Endothelial cell of umbilical vein (primary cell): Measurements from ENCODE around the gene GTSE1. TPM values are rescaled to one million over a fixed set of nuclear protein-coding genes. Genes with fewer than 3 reads are reported as not detected.

Experiments used
- BruUV-seq: library from RNA; stranded (reverse); fragments of 400-500 nt; replicated peaks from 2 replicates; lab custom pipeline; 2021; lab: Mats Ljungman, UMichigan
- CTCF ChIA-PET: fragments of 300-600, 350-600 bp; sonication (Branson Sonifier 250); formaldehyde crosslinking; loops from one replicate; lab custom pipeline; 2021; ENCODE audit warnings: antibody characterized with exemption, inconsistent platforms; lab: Charles Lee
- POLR2A ChIA-PET: fragments of 300-600, 350-600 bp; sonication (Branson Sonifier 250); formaldehyde crosslinking; loops from one replicate; lab custom pipeline; 2021; ENCODE audit warnings: antibody characterized with exemption, inconsistent platforms; lab: Charles Lee
- DNase-seq: peaks from one replicate; pipeline ENCODE4 v3.0.0-alpha.2; 2011; ENCODE audit warnings: low read depth, low spot score
- FAIRE-seq: peaks from 2 replicates; lab custom pipeline; 2011; peaks lifted over from hg19 to GRCh38; lab: Jason Lieb, UNC
- H2AFZ ChIP-seq: 2 replicates; pipeline ENCODE4 v1.6.0; 2012; ENCODE audit warnings: low read depth, low read length, control low read depth, inconsistent platforms
- H3K27ac ChIP-seq: 2 replicates; pipeline ENCODE4 v1.5.1; 2011; ENCODE audit warnings: low read depth, mild to moderate bottlenecking, control low read depth, low read length, moderate library complexity; ENCODE audit not compliant: insufficient read depth
- H3K27me3 ChIP-seq, 2 experiments: 2 replicates each; pipeline versions ENCODE4 v1.6.0 to v1.6.1; 2011; ENCODE audit warnings: low read length in 2 of 2, mixed read lengths in 1 of 2; ENCODE audit not compliant: control insufficient read depth in 2 of 2, insufficient read depth in 2 of 2
- H3K36me3 ChIP-seq, 2 experiments: 2 replicates in 1 of 2; 3 replicates in 1 of 2; pipeline ENCODE4 v1.5.1; 2011; ENCODE audit warnings: low read length in 2 of 2, mild to moderate bottlenecking in 1 of 2, moderate library complexity in 1 of 2; ENCODE audit not compliant: control insufficient read depth in 2 of 2, insufficient read depth in 2 of 2; ENCODE audit errors: extremely low read depth in 1 of 2
- H3K4me1 ChIP-seq: 3 replicates; pipeline ENCODE4 v1.5.1; 2011; ENCODE audit warnings: mild to moderate bottlenecking, low read length; ENCODE audit not compliant: control insufficient read depth, insufficient read depth; ENCODE audit errors: extremely low read depth
- H3K4me2 ChIP-seq: 2 replicates; pipeline ENCODE4 v1.6.1; 2011; ENCODE audit warnings: low read length, control low read depth, mixed read lengths; ENCODE audit not compliant: insufficient read depth
- H3K4me3 ChIP-seq, 3 experiments: fragments of 200-600 bp in 1 of 3; sonication (generic), shearing (Covaris generic) in 1 of 3; replicated peaks in 1 of 3; 2 replicates each; pipeline ENCODE4 v1.5.1; 2011 to 2016; ENCODE audit warnings: control low read depth in 3 of 3, low read length in 3 of 3, mild to moderate bottlenecking in 2 of 3, inconsistent platforms in 1 of 3, low read depth in 1 of 3, moderate library complexity in 1 of 3; ENCODE audit not compliant: insufficient read depth in 1 of 3
- H3K79me2 ChIP-seq: 2 replicates; pipeline ENCODE4 v1.6.0; 2012; ENCODE audit warnings: low read length, inconsistent platforms; ENCODE audit not compliant: control insufficient read depth, insufficient read depth
- H3K9ac ChIP-seq: replicated peaks from 2 replicates; pipeline ENCODE3; 2011; ENCODE audit warnings: low read length, control low read depth; ENCODE audit not compliant: insufficient read depth; ENCODE audit errors: extremely low read depth
- H3K9me1 ChIP-seq: replicated peaks from 3 replicates; pipeline ENCODE4 v1.6.0; 2011; ENCODE audit warnings: mild to moderate bottlenecking, low read length; ENCODE audit not compliant: control insufficient read depth, insufficient read depth; ENCODE audit errors: extremely low read depth
- H3K9me3 ChIP-seq: replicated peaks from 2 replicates; pipeline ENCODE4 v1.5.1; 2012; ENCODE audit warnings: low read length, inconsistent platforms; ENCODE audit not compliant: control insufficient read depth, insufficient read depth
- H4K20me1 ChIP-seq: replicated peaks from 2 replicates; pipeline ENCODE3; 2011; ENCODE audit warnings: mild to moderate bottlenecking, low read length; ENCODE audit not compliant: control insufficient read depth, insufficient read depth; ENCODE audit errors: extremely low read depth
- CTCF ChIP-seq, 2 donors: IDR thresholded peaks; 1 replicate in 1 of 2; 2 replicates in 1 of 2; pipeline ENCODE4 v1.5.1; 2011; ENCODE audit warnings: low read length in 2 of 2, mild to moderate bottlenecking in 2 of 2, moderate library complexity in 2 of 2, control low read depth in 1 of 2, inconsistent platforms in 1 of 2, low read depth in 1 of 2; ENCODE audit not compliant: insufficient read depth in 1 of 2; ENCODE audit errors: extremely low read depth in 1 of 2
- FOS ChIP-seq: IDR thresholded peaks from 2 replicates; pipeline ENCODE4 v1.6.1; 2011; ENCODE audit warnings: mild to moderate bottlenecking, low read length, moderate library complexity, borderline replicate concordance; ENCODE audit not compliant: insufficient read depth
- GATA2 ChIP-seq: IDR thresholded peaks from 2 replicates; pipeline ENCODE4 v1.7.0; 2011; ENCODE audit warnings: low read depth, mild to moderate bottlenecking, moderate library complexity, mixed read lengths, low read length; ENCODE audit not compliant: insufficient read length, insufficient read depth
- MAX ChIP-seq: IDR thresholded peaks from 2 replicates; pipeline ENCODE4 v1.6.1; 2011; ENCODE audit not compliant: insufficient read depth, insufficient read length
- MYC ChIP-seq: IDR thresholded peaks from one replicate; pipeline ENCODE4 v1.6.1; 2011; ENCODE audit warnings: mild to moderate bottlenecking, low read depth, low read length
- POLR2A ChIP-seq: IDR thresholded peaks from 2 replicates; pipeline ENCODE4 v1.6.1; 2012; ENCODE audit warnings: low read depth, mild to moderate bottlenecking, control low read depth, low read length
- POLR2AphosphoS5 ChIP-seq: IDR thresholded peaks from 2 replicates; pipeline ENCODE4 v1.6.1; 2012; ENCODE audit warnings: low read depth, mild to moderate bottlenecking, control low read depth, low read length, moderate library complexity; ENCODE audit not compliant: insufficient read depth
- dilution Hi-C: fragments of 300-500 bp; cut with MboI; formaldehyde crosslinking; loops from one replicate; pipeline ENCODE4 v1.15.0; 2019; ENCODE audit warnings: low sequenced_read_pairs; ENCODE audit not compliant: extremely low pct_ligation_motif_present
- intact Hi-C: fragments of 100-400 bp; cut with micrococcal nuclease; formaldehyde crosslinking; loops from one replicate; pipeline ENCODE4 v1.10.0; 2022
- polyA plus RNA-seq, 4 experiments: library from polyadenylated mRNA; depleted of rRNA in 3 of 4; stranded (reverse) in 3 of 4; unstranded in 1 of 4; fragments of >200 nt; gene quantifications; 2 replicates each; pipeline versions ENCODE4 v1.2.1 to v1.2.3, GENCODE V29; 2011 to 2012; ENCODE audit warnings: missing spikeins in 1 of 4
- total RNA-seq: library from RNA; stranded (reverse); gene quantifications from 2 replicates; pipeline ENCODE4 v1.2.3, GENCODE V29; 2021

Gene GTSE1
- total and polyA plus RNA-seq, 2 donors (not counting 3 experiments of a cell fraction or from before 2014, with no cell fraction given): 25.9 to 57.2 TPM

- H3K36me3 ChIP-seq: peaks cover 19 to 61% of the 10 kb centered on the region in 2 experiments
- no peak overlapping the region for H3K4me2 ChIP-seq
- no peak overlapping the region for H3K4me3 ChIP-seq
- no peaks in the 10 kb centered on the region for H3K27me3 ChIP-seq
- BruUV-seq: no TSS peak
- no peak overlapping the region for H3K27ac ChIP-seq
- no peaks in the 10 kb centered on the region for H3K4me1 ChIP-seq
- dilution Hi-C loops: no loop called here
- ChIA-PET CTCF (no interaction called here), POLR2A (no interaction called here)
- intact Hi-C loops: no loop called here
- no peak overlapping the region for H2AFZ ChIP-seq
- H3K79me2 ChIP-seq: no peaks in the 10 kb centered on the region
- H3K9ac ChIP-seq: no peak overlapping the region
- FAIRE-seq: no peak
- H4K20me1 ChIP-seq: no peaks in the 10 kb centered on the region
- TF ChIP-seq POLR2AphosphoS5 (no peak), GATA2 (no peak), MAX (no peak), MYC (no peak)
- no peak for DNase-seq
- no peaks in the 10 kb centered on the region for H3K9me1 ChIP-seq
- no peaks in the 10 kb centered on the region for H3K9me3 ChIP-seq
Measured at GRCh38 chr22:46347646-46348045, 51.0 kb downstream of the GTSE1 start.

GRCh38 chr22:46348099-46348695, 51.5 kb downstream of the GTSE1 start:
- ChIA-PET CTCF (no interaction called here), POLR2A (no interaction called here)
- dilution Hi-C loops (no loop called here), intact Hi-C loops (no loop called here)
- no peak overlapping the region for H3K27ac ChIP-seq
- H3K36me3 ChIP-seq: peaks cover 19 to 66% of the 10 kb centered on the region in 2 experiments
- no peaks in the 10 kb centered on the region for H3K79me2 ChIP-seq
- H2AFZ ChIP-seq: no peak overlapping the region
- H3K4me1 ChIP-seq: no peaks in the 10 kb centered on the region
- no TSS peak for BruUV-seq
- no peak overlapping the region for H3K4me2 ChIP-seq
- no peak overlapping the region for H3K9ac ChIP-seq
- DNase-seq (no peak), FAIRE-seq (no peak)
- no peaks in the 10 kb centered on the region for H3K27me3 ChIP-seq
- no peak overlapping the region for H3K4me3 ChIP-seq
- no peaks in the 10 kb centered on the region for H4K20me1 ChIP-seq
- no peaks in the 10 kb centered on the region for H3K9me1 ChIP-seq
- TF ChIP-seq FOS (no peak), POLR2A (no peak), CTCF (IDR thresholded peaks at IDR 0.05; ENCODE audit: extremely low read depth in 1 of 2, insufficient read depth in 1 of 2, low read depth in 1 of 2, low read length in 2 of 2) (no peak), MYC (no peak), GATA2 (no peak), MAX (no peak)
- H3K9me3 ChIP-seq: no peaks in the 10 kb centered on the region
